NT2/D1 (cell line): ENCODE data around the gene CRLF1.

Experiments
- YY1 ChIP-seq: IDR thresholded peaks from 2 replicates; pipeline ENCODE4 v1.6.1; 2011; ENCODE audit not compliant: insufficient read length, insufficient read depth
- ZNF274 ChIP-seq: IDR thresholded peaks from 2 replicates; pipeline ENCODE4 v1.6.1; 2011; ENCODE audit warnings: mild to moderate bottlenecking, low read depth, low read length

- TF ChIP-seq ZNF274 (no peak), YY1 (no peak)
These were observed 8.6 kb downstream of the CRLF1 start for GRCh38 chr19:18597809-18598660.
